Measurements from ENCODE around the gene SIAE. TPM values are rescaled to one million over a fixed set of nuclear protein-coding genes. Genes with fewer than 3 reads are reported as not detected.

The SIAE gene
- polyA plus RNA-seq, 1 of the 3 experiments (the other 2 are of a cell fraction) = 27.9 TPM

DNA sequence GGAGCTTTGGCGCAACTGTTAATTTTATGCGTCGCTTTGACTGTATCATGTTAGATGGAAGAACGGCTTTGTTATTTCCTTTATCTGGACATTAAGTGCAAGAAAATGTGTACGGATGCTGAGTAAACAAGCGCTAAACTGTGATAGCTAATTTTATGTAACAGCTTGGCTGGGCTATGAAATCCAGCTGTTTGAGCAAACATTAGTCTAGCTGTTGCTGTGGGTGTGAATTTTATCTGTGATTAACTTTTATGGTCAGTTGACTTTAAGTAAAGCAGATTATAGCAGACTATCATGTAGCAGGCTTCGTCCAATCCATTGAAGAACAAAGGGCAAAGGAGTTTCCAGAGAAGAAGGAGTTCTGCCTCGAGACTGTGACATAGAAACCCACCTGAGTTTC is 89.8 kb downstream of the SIAE start:
- Histone ChIP-seq H2AFZ (ENCODE audit: low read depth) (no peak overlapping the region), H3K9ac (no peak overlapping the region), H3K27ac (ENCODE audit: low read depth in 2 of 2, low read length in 1 of 2) (no peak overlapping the region), H4K20me1 (ENCODE audit: insufficient read depth) (no peaks in the 10 kb centered on the region), H3K27me3 (ENCODE audit: insufficient read depth) (peaks cover 46% of the 10 kb centered on the region; the same call in 1 of the 2 replicates), H3K4me2 (no peak overlapping the region), H3K9me2 (no peaks in the 10 kb centered on the region), H3K79me2 (ENCODE audit: insufficient read depth) (no peaks in the 10 kb centered on the region), H3K36me3 (replicated peaks in 1 of 2; ENCODE audit: control insufficient read depth in 1 of 2, insufficient read depth in 2 of 2, low read length in 1 of 2) (no peaks in the 10 kb centered on the region), H3K4me1 (ENCODE audit: control insufficient read depth in 1 of 2, insufficient read depth in 2 of 2, low read depth in 1 of 2, low read length in 1 of 2) (no peaks in the 10 kb centered on the region), H3K9me3 (no peaks in the 10 kb centered on the region), H3F3A (replicated peaks; ENCODE audit: insufficient read depth) (no peaks in the 10 kb centered on the region), H3K4me3 (ENCODE audit: low read depth in 2 of 2, low read length in 1 of 2) (no peak overlapping the region)
- POLR2A ChIA-PET = no interaction called here
- TF ChIP-seq YY1 (IDR thresholded peaks at IDR 0.05; ENCODE audit: low read depth) (no peak), RAD21 (IDR thresholded peaks at IDR 0.05; ENCODE audit: low read length) (no peak), GATA2 (CRISPR knock-in tag; IDR thresholded peaks at IDR 0.05) (no peak), GABPA (IDR thresholded peaks at IDR 0.05; ENCODE audit: low read depth) (no peak), NRF1 (IDR thresholded peaks at IDR 0.05; ENCODE audit: low read depth, low read length) (no peak), FOXM1 (IDR thresholded peaks at IDR 0.05; ENCODE audit: low read depth) (no peak), EP300 (IDR thresholded peaks at IDR 0.05; ENCODE audit: borderline replicate concordance in 1 of 2, low read depth in 1 of 2, low read length in 1 of 2) (no peak), TCF12 (IDR thresholded peaks at IDR 0.05) (no peak), TAF1 (IDR thresholded peaks at IDR 0.05; ENCODE audit: borderline replicate concordance, low read depth, low read length) (no peak), RCOR1 (IDR thresholded peaks at IDR 0.05; ENCODE audit: low read length) (no peak)
- TF ChIP-seq, protein P1, sequence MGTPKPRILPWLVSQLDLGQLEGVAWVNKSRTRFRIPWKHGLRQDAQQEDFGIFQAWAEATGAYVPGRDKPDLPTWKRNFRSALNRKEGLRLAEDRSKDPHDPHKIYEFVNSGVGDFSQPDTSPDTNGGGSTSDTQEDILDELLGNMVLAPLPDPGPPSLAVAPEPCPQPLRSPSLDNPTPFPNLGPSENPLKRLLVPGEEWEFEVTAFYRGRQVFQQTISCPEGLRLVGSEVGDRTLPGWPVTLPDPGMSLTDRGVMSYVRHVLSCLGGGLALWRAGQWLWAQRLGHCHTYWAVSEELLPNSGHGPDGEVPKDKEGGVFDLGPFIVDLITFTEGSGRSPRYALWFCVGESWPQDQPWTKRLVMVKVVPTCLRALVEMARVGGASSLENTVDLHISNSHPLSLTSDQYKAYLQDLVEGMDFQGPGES (IDR thresholded peaks at IDR 0.05; ENCODE audit: low read depth, low read length) = no peak
- TF ChIP-seq, protein P2, sequence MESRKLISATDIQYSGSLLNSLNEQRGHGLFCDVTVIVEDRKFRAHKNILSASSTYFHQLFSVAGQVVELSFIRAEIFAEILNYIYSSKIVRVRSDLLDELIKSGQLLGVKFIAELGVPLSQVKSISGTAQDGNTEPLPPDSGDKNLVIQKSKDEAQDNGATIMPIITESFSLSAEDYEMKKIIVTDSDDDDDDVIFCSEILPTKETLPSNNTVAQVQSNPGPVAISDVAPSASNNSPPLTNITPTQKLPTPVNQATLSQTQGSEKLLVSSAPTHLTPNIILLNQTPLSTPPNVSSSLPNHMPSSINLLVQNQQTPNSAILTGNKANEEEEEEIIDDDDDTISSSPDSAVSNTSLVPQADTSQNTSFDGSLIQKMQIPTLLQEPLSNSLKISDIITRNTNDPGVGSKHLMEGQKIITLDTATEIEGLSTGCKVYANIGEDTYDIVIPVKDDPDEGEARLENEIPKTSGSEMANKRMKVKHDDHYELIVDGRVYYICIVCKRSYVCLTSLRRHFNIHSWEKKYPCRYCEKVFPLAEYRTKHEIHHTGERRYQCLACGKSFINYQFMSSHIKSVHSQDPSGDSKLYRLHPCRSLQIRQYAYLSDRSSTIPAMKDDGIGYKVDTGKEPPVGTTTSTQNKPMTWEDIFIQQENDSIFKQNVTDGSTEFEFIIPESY (IDR thresholded peaks at IDR 0.05; ENCODE audit: borderline replicate concordance, low read depth) = no peak
- TF ChIP-seq, protein P3, sequence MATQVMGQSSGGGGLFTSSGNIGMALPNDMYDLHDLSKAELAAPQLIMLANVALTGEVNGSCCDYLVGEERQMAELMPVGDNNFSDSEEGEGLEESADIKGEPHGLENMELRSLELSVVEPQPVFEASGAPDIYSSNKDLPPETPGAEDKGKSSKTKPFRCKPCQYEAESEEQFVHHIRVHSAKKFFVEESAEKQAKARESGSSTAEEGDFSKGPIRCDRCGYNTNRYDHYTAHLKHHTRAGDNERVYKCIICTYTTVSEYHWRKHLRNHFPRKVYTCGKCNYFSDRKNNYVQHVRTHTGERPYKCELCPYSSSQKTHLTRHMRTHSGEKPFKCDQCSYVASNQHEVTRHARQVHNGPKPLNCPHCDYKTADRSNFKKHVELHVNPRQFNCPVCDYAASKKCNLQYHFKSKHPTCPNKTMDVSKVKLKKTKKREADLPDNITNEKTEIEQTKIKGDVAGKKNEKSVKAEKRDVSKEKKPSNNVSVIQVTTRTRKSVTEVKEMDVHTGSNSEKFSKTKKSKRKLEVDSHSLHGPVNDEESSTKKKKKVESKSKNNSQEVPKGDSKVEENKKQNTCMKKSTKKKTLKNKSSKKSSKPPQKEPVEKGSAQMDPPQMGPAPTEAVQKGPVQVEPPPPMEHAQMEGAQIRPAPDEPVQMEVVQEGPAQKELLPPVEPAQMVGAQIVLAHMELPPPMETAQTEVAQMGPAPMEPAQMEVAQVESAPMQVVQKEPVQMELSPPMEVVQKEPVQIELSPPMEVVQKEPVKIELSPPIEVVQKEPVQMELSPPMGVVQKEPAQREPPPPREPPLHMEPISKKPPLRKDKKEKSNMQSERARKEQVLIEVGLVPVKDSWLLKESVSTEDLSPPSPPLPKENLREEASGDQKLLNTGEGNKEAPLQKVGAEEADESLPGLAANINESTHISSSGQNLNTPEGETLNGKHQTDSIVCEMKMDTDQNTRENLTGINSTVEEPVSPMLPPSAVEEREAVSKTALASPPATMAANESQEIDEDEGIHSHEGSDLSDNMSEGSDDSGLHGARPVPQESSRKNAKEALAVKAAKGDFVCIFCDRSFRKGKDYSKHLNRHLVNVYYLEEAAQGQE (IDR thresholded peaks at IDR 0.05; ENCODE audit: low read depth, low read length) = no peak
- TF ChIP-seq, protein P4, sequence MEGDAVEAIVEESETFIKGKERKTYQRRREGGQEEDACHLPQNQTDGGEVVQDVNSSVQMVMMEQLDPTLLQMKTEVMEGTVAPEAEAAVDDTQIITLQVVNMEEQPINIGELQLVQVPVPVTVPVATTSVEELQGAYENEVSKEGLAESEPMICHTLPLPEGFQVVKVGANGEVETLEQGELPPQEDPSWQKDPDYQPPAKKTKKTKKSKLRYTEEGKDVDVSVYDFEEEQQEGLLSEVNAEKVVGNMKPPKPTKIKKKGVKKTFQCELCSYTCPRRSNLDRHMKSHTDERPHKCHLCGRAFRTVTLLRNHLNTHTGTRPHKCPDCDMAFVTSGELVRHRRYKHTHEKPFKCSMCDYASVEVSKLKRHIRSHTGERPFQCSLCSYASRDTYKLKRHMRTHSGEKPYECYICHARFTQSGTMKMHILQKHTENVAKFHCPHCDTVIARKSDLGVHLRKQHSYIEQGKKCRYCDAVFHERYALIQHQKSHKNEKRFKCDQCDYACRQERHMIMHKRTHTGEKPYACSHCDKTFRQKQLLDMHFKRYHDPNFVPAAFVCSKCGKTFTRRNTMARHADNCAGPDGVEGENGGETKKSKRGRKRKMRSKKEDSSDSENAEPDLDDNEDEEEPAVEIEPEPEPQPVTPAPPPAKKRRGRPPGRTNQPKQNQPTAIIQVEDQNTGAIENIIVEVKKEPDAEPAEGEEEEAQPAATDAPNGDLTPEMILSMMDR (IDR thresholded peaks at IDR 0.05) = no peak
- DNase-seq = no peak
- CTCF ChIA-PET = interaction anchor here (1.1 to 2.6 kb wide), 2 partner anchors 182 to 514 kb away, joined by 5 to 19 read pairs; no protein-coding TSS in a partner anchor
- WGBS (ENCODE audit: low lambda C conversion rate) = 37% methylated on average over 8 of the region's 8 CpGs

Small RNA genes within 50 kb of the gene (small RNA-seq; reads per million reads assigned to genes)
- gene RNA5SP352 = 0 reads per million in 7 experiments

Other genes starting within 250 kb of the SIAE start
- gene OR8B4, start 248.9 kb downstream of the SIAE start, polyA plus RNA-seq (2012; rRNA removed) = not detected in 2 replicates
- gene OR8B8, start 228.0 kb downstream of the SIAE start, polyA plus RNA-seq (2012; rRNA removed) = not detected in 2 replicates
- gene OR8B12, start 130.1 kb downstream of the SIAE start, polyA plus RNA-seq (2012; rRNA removed) = not detected in 2 replicates
- gene OR8A1, start 103.7 kb downstream of the SIAE start, polyA plus RNA-seq (2012; rRNA removed) = not detected in 2 replicates
- gene PANX3, start 62.3 kb downstream of the SIAE start, polyA plus RNA-seq (2012; rRNA removed) = not detected in 2 replicates
- gene TBRG1, start 50.9 kb downstream of the SIAE start, polyA plus RNA-seq (2012; rRNA removed) = 22.0 and 29.0 TPM in 2 replicates
- 7.7 and 11.7 TPM in 2 replicates for gene SPA17, start 165 bp upstream of the SIAE start, polyA plus RNA-seq (2012; rRNA removed)
- 3.1 and 6.8 TPM in 2 replicates for gene NRGN, start 66.2 kb upstream of the SIAE start, polyA plus RNA-seq (2012; rRNA removed)
- gene VSIG2, start 78.5 kb upstream of the SIAE start, polyA plus RNA-seq (2012; rRNA removed) = 0.06 TPM in 1 of 2 replicates, not detected in the other
- gene ESAM, start 88.6 kb upstream of the SIAE start, polyA plus RNA-seq (2012; rRNA removed) = 1.3 and 1.4 TPM in 2 replicates
- 6.4 and 8.5 TPM in 2 replicates for gene MSANTD2, start 126.7 kb upstream of the SIAE start, polyA plus RNA-seq (2012; rRNA removed)
- 59.8 and 61.2 TPM in 2 replicates for gene ROBO3, start 191.7 kb upstream of the SIAE start, polyA plus RNA-seq (2012; rRNA removed)
- gene ROBO4, start 224.1 kb upstream of the SIAE start, polyA plus RNA-seq (2012; rRNA removed) = 0.31 and 0.95 TPM in 2 replicates
- not detected in 2 replicates for gene HEPN1, start 245.5 kb upstream of the SIAE start, polyA plus RNA-seq (2012; rRNA removed)

Measured in SK-N-SH (cell line).